Medulla oblongata (tissue), 1 donor: ENCODE data around the gene MRPL33.

Experiments used
- DNase-seq: peaks from one replicate; pipeline ENCODE4 v3.0.0-alpha.2; 2015; ENCODE audit errors: extremely low spot score

MRPL33 gene

GRCh38 chr2:27808418-27808817 lies 36.9 kb downstream of the MRPL33 start:
- no peak for DNase-seq

GRCh38 chr2:27808984-27809383 lies 37.5 kb downstream of the MRPL33 start:
- DNase-seq: no peak

- no peak for DNase-seq
Measured at GRCh38 chr2:27809761-27810241, 38.3 kb downstream of the MRPL33 start.

- DNase-seq: no peak
Measured at GRCh38 chr2:27810455-27810854, 38.9 kb downstream of the MRPL33 start.

- DNase-seq: no peak
Measured at GRCh38 chr2:27811768-27812167, 40.2 kb downstream of the MRPL33 start.

- no peak for DNase-seq
Measured at GRCh38 chr2:27814758-27815157, 43.2 kb downstream of the MRPL33 start.

- DNase-seq: no peak
Measured at GRCh38 chr2:27815860-27816438, 44.4 kb downstream of the MRPL33 start.

- no peak for DNase-seq
Measured at GRCh38 chr2:27822049-27822448, 50.5 kb downstream of the MRPL33 start.

GRCh38 chr2:27823135-27823534 lies 51.6 kb downstream of the MRPL33 start:
- no peak for DNase-seq

GRCh38 chr2:27823569-27823968 lies 52.0 kb downstream of the MRPL33 start:
- no peak for DNase-seq

GRCh38 chr2:27824401-27824800 lies 52.9 kb downstream of the MRPL33 start:
- no peak for DNase-seq

- no peak for DNase-seq
Measured at GRCh38 chr2:27828305-27828704, 56.8 kb downstream of the MRPL33 start.
